ENCODE results near the gene CFAP141.

Gene CFAP141

DNA sequence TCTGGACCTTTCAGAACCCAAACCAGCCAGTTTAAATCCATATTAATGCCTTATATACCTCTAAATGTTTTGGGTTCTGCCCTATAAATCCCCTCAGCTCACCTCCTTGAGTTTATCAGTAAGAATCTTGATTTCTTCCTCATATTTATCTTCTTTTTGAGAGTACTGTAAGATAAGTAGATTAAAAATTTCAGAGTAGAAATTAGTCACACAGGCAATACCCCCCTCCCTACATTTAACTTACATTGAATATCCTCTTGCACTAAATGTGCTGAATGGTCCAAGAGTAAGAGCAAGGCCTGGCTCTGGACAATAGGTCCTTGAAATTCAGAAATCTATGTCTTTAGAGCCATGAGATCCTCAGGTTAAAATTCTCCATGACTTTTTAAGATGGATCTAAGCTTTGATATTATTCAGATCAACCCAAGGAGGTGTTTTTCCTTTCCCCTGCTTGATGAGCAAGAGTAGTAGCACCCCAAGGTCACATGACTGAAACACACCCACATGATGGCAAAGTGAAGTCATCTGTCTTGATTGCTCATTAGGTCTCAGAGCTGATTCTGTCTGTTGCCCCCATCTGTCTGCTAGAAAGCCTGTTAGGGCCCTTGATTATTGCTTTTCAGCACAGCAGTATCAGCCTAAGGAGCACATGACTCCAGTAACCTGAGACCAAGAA lies 35.4 kb downstream of the CFAP141 start:
- DNase-seq = peak; percentile 40

DNA sequence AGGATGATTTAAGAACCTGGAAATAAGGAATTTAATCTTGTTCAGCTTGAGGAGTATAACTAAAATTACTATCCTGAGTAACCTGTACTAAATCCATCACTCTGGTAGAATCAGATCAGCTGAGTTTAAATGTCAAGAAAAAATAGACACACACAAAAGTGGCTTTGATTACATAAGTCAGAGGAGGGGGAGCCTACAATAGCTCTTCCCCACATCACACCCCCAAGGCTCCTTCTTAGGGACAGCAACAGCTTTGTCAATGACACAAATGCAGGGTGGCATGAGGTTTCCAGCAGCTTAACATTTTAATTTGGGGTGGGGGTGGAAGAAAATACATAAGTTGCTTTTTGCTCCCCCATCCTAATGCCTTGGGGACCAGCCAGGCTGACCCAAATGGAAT lies 38.7 kb downstream of the CFAP141 start:
- DNase-seq = no peak

DNA sequence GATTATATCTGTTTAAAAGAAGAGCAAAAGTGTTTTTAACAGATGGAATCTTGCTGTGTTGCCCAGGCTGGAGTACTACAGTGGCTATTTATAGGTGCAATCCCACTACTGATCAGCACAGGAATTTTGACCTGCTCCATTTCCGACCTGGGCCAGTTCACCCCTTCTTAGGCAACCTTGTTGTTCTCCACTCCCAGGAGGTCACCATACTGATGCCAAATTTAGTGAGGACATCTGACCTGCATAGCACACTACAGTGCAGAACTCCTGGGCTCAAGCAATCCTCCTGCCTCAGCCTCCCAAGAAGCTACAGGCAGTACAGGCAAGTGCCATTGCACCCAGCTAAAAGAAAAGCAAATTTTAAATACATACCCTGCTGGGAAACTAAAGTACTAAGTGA lies 39.9 kb downstream of the CFAP141 start:
- DNase-seq = no peak

DNA sequence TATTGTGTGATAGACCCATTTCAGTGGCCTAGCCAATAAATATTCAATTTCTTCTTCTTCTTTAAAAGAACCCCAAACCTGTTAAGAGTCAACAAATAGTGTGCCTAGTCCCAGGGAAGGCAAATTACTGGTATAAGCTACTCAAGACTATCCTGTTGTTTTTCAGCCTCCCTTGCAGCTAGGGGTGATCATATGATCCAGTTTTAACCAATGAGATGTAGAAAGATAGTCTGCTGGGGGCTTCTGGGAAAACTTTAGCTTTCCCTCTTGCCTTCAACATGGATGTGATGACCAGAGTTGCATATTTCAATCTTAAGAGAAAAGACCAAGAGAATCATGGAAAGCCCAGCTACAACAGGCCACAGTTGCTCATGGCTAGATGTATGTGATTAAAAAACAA lies 46.6 kb downstream of the CFAP141 start:
- DNase-seq = no peak

DNA sequence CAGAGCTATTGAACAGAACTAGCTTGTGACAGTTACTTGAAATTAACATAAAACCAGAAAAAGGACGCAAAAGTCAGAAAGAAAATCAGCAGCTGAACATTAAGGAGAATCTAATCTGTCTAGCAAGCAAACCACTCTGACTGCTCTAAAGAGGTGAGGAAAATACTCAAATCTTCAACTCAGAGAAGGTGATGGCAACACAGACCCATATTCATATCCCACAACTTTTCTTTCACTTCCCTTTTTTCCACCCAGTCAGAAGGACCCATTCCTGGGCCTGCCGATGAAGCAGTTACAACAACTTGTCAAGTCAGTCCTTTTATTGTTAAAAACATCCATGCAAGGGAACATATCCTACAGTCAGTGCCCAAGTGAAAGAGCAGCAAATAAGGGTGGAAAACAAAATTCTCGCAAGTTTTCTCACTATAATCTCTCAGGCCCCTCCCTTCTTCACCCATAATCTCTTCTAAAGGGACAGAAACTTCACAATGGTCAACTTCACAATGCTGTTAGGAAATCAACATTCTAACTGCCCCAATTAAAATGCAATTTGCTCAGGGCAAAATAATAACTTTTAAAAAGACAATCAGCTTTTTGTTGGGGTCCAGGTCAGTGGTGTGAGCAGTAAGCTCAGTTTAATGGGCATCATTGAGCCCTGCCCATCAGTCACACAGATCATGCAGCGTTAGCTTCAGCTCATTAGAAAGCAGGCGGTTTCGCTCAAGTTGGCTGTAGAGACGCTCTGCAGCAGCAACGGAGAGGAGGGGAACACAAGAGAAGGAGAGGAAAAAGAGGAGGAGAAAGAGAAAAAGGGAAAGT lies 47.6 kb downstream of the CFAP141 start:
- no peak for DNase-seq

DNA sequence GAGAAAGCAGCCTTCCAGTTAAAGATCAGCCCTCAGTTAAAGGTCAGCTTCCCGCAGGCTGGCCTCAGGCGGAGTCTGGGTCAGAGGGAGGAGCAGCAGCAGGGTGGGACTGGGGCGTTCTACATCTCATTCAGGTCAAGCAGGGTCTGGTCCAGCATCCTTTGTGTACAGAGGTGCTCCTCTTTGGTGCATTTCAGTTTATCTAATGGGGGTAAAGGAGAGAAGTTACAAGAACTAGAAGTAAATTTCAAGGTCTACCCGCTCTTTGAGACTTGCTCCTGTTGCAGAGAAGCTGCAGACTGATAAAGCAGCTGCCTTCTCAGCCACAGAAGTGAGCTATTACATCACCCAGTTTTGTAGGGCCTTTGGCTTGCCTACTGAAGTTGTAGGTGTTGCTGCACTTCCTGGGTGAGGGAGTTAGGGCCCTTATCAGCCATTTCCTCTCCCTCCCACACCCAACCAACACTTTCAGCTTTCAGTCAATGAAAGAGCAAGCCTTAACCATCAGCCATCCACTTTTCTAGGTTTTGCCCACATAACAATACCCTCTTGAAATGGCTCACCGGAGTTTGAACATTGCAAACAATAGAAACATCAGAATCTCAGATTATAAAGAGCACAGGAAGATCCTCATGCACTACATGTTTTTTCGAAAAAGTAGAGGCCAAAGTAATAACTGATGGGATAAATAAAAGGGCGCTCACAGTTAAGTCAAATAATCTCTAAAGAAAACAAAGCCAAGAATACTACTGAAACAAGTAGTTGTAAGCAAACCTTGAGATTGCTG lies 48.4 kb downstream of the CFAP141 start:
- DNase-seq = peak; percentile 64

DNA sequence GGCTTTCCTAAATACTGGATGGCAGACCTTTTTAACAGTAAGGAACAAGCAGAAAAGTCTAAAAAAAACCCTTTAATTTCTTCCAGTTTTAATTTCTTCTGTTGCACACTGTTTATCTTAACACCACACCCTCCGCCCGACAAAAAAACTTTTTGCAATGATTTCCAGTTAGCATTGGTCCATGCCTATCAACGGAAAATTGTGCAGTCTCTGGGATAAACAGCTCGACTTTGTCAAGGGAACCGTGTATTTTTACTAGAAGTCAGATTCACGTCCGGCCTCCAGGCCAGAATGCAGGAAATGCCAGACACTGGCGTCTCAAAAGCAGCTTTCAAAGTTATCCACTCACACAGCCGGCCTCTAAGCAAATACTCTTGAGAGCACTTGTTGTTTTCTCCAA lies 50.9 kb downstream of the CFAP141 start:
- DNase-seq = no peak

DNA sequence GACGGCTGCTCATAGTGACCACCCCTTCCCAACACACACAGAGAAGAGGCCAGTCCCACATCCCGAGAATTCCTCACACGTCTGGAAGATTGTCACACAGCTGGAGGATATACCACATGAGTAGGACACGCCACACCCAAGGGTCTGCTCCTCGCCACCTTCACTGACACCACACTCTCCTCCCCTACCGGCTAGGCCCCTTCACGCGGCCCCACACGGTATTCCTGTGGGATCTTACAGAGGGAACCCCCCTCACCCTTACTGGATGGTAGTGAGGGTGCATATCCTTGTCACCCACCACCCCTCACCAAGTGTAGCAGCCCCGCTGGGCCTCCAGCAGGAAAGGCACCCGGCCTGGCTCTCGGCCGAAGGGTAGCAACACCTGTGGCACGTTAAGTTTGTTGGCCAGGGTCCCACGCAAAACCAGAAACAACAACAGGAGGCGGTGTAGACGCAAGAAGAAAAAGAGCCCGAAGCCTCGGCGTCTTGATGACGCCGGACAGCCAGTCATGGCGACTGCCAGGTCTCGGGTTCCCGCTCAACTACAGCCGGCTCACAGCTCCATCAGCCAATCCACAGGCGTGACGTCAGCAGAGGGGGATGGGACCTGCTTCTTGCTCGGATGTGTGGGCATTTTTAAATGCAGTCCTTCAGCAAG lies 51.5 kb downstream of the CFAP141 start, which contains the start of gene NUP210L:
Gene NUP210L, minus strand, starts transcription at position 540 of the 658 bp plus-strand sequence.
- no peak for DNase-seq

DNA sequence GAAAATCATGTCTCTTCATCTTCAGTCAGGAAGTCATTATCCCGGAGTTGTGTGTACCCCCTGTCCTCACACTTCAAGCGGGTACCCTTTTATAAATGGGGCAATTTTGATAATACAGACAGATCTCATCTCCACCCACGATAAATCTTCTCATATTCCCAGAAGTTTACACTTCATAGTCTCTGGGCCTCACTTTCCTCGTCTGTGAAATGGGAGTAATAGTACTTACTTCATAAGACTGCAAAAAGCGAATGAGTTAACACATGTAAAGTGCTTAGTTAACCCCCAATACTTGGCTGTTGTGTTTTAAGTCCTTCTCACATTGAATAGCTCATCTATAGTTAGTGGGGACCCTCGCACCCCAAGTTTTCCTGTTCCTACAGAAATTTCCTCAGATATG lies 52.1 kb downstream of the CFAP141 start:
- DNase-seq = no peak

DNA sequence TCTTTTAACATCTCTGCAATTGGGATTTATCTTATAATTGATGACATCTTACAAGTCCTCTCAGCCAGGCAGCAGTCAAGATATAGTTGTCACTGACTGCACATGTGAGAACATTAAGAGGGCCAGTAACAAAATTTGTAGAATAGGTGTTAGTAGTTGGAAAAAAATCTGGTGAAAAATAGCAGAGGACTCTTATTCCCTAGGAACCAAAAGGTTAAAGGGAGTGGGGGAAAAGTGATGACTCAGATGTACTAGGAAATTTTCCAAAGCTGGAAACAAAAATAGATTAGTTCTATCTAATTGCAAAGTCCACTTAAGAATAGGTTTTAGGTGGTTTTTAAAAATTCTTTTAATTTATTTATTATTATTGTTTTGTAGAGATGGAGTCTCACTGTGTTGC lies 54.8 kb downstream of the CFAP141 start:
- no peak for DNase-seq
